Right renal pelvis (tissue), 4 donors: Measurements from ENCODE around the gene SERPINB2. TPM values are rescaled to one million over a fixed set of nuclear protein-coding genes. Genes with fewer than 3 reads are reported as not detected.

ENCODE experiments used
- DNase-seq, 4 donors: peaks; one replicate each; pipeline ENCODE4 v3.0.0-alpha.2; 2013; ENCODE audit warnings: low read depth in 4 of 4, low spot score in 3 of 4, missing footprints in 1 of 4
- polyA plus RNA-seq, 4 donors: library from polyadenylated mRNA; unstranded; fragments of 120-200 nt; gene quantifications; one replicate each; pipeline ENCODE4 v1.2.1, GENCODE V29; 2013; ENCODE audit not compliant: insufficient read length in 4 of 4

The SERPINB2 gene
- under 1 TPM in 3 of 4 donors, not detected in 1; 0.14 to 0.34 (median 0.19) TPM for polyA plus RNA-seq

- DNase-seq: no peak
Observed at GRCh38 chr18:63887424-63887823, at the start of gene SERPINB2. TSS of gene SERPINB2 (plus strand) at chr18:63887705. CDS start at chr18:63891445, 3,740 bp downstream.

GRCh38 chr18:63843008-63843407 is 44.5 kb upstream of the SERPINB2 start:
- DNase-seq: no peak

GRCh38 chr18:63844254-63844653 is 43.3 kb upstream of the SERPINB2 start:
- peak in 3 of 4 donors; percentile 7 to 18 (median 7) for DNase-seq

GRCh38 chr18:63848159-63848558 is 39.3 kb upstream of the SERPINB2 start:
- peak in 3 of 4 donors; percentile 20 to 33 (median 33) for DNase-seq

GRCh38 chr18:63850020-63850419 is 37.5 kb upstream of the SERPINB2 start:
- DNase-seq: no peak

- DNase-seq: no peak
Observed at GRCh38 chr18:63850636-63851035, 36.9 kb upstream of the SERPINB2 start.

- DNase-seq: no peak
Observed at GRCh38 chr18:63858456-63858855, 29.0 kb upstream of the SERPINB2 start.

- no peak for DNase-seq
Observed at GRCh38 chr18:63859781-63860475, 27.6 kb upstream of the SERPINB2 start.

- DNase-seq: no peak
Observed at GRCh38 chr18:63860531-63860930, 27.0 kb upstream of the SERPINB2 start.

- DNase-seq: no peak
Observed at GRCh38 chr18:63867368-63868125, 20.0 kb upstream of the SERPINB2 start.

- no peak for DNase-seq
Observed at GRCh38 chr18:63868546-63868945, 19.0 kb upstream of the SERPINB2 start.

- DNase-seq: no peak
Observed at GRCh38 chr18:63869374-63869773, 18.1 kb upstream of the SERPINB2 start.

- DNase-seq: no peak
Observed at GRCh38 chr18:63869851-63870250, 17.7 kb upstream of the SERPINB2 start.

- no peak for DNase-seq
Observed at GRCh38 chr18:63871836-63872235, 15.7 kb upstream of the SERPINB2 start.

- no peak for DNase-seq
Observed at GRCh38 chr18:63872586-63872985, 14.9 kb upstream of the SERPINB2 start.

GRCh38 chr18:63878343-63878742 is 9.2 kb upstream of the SERPINB2 start:
- no peak for DNase-seq

GRCh38 chr18:63878925-63879324 is 8.6 kb upstream of the SERPINB2 start:
- no peak for DNase-seq

GRCh38 chr18:63879709-63880108 is 7.8 kb upstream of the SERPINB2 start:
- DNase-seq: no peak

GRCh38 chr18:63881851-63882250 is 5.7 kb upstream of the SERPINB2 start:
- DNase-seq: no peak

GRCh38 chr18:63882333-63883141 is 5.0 kb upstream of the SERPINB2 start:
- no peak for DNase-seq

GRCh38 chr18:63883617-63884016 is 3.9 kb upstream of the SERPINB2 start:
- no peak for DNase-seq
